ENCODE data around the gene SOS2.
"Not testable (repeated sequence)": the region's sequence is repeated elsewhere in the genome, so short reads cannot be mapped to it uniquely, and the experiment has no call there.

The SOS2 gene

GRCh38 chr14:50225067-50225973, 6.1 kb downstream of the SOS2 start:
- peak; percentile 78 for DNase-seq

- DNase-seq, result no peak
Observed at GRCh38 chr14:50222055-50222613, 9.2 kb downstream of the SOS2 start.

GRCh38 chr14:50218501-50218900, 12.9 kb downstream of the SOS2 start:
- DNase-seq, result no peak

- DNase-seq, result no peak
Observed at GRCh38 chr14:50215416-50215815, 16.0 kb downstream of the SOS2 start.

GRCh38 chr14:50213795-50214194, 17.6 kb downstream of the SOS2 start:
- no peak for DNase-seq

- DNase-seq, result no peak
Observed at GRCh38 chr14:50212726-50213125, 18.7 kb downstream of the SOS2 start.

GRCh38 chr14:50210074-50210473, 21.3 kb downstream of the SOS2 start:
- no peak for DNase-seq

- DNase-seq, result no peak
Observed at GRCh38 chr14:50198499-50198898, 32.9 kb downstream of the SOS2 start.

GRCh38 chr14:50191499-50191898, 39.9 kb downstream of the SOS2 start:
- no peak for DNase-seq

GRCh38 chr14:50186107-50186506, 45.3 kb downstream of the SOS2 start:
- DNase-seq, result no peak

GRCh38 chr14:50173891-50174290, 57.5 kb downstream of the SOS2 start:
- DNase-seq, result no peak

- no peak for DNase-seq
Observed at GRCh38 chr14:50171895-50172294, 59.5 kb downstream of the SOS2 start.

- not testable (repeated sequence) for DNase-seq
Observed at GRCh38 chr14:50167381-50167780, 64.0 kb downstream of the SOS2 start.

- no peak for DNase-seq
Observed at GRCh38 chr14:50156111-50156510, 75.3 kb downstream of the SOS2 start.

GRCh38 chr14:50148799-50149198, 82.6 kb downstream of the SOS2 start:
- no peak for DNase-seq

- no peak for DNase-seq
Observed at GRCh38 chr14:50139192-50139591, 92.2 kb downstream of the SOS2 start.

GRCh38 chr14:50127802-50128201, 103.6 kb downstream of the SOS2 start:
- no peak for DNase-seq

GRCh38 chr14:50123062-50123461, 108.3 kb downstream of the SOS2 start:
- DNase-seq, result no peak

GRCh38 chr14:50122291-50122690, 109.1 kb downstream of the SOS2 start:
- no peak for DNase-seq

GRCh38 chr14:50121486-50121885, 109.9 kb downstream of the SOS2 start:
- DNase-seq, result no peak

- DNase-seq, result no peak
Observed at GRCh38 chr14:50117456-50117855, 113.9 kb downstream of the SOS2 start.

GRCh38 chr14:50116966-50117365, 114.4 kb downstream of the SOS2 start:
- DNase-seq, result no peak

GRCh38 chr14:50116181-50116956, 115.0 kb downstream of the SOS2 start, which contains the start of gene VCPKMT:
TSS of gene VCPKMT (minus strand) at chr14:50116572. CDS start at chr14:50116552, 20 bp downstream.
- peak; percentile 86 for DNase-seq
